ENCODE results near the gene GAPDH.

DNA sequence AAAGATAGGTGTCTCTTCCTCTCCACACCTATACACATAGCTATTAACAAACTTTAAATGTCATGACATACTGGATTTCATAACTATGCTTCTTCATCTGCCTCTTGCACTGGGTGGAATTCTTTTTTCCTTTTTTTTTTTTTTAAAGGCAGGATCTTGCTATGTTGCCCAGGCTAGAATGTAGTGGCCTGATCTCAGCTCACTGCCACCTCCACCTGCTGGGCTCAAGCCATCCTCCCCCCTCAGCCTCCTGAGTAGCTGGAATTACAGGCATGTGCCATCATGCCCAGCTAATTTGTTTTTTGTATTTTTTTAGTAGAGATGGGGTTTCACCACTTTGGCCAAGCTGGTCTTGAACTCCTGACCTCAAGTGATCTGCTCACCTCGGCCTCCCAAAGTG lies 46.1 kb upstream of the GAPDH start:
- TF ChIP-seq, protein P1, sequence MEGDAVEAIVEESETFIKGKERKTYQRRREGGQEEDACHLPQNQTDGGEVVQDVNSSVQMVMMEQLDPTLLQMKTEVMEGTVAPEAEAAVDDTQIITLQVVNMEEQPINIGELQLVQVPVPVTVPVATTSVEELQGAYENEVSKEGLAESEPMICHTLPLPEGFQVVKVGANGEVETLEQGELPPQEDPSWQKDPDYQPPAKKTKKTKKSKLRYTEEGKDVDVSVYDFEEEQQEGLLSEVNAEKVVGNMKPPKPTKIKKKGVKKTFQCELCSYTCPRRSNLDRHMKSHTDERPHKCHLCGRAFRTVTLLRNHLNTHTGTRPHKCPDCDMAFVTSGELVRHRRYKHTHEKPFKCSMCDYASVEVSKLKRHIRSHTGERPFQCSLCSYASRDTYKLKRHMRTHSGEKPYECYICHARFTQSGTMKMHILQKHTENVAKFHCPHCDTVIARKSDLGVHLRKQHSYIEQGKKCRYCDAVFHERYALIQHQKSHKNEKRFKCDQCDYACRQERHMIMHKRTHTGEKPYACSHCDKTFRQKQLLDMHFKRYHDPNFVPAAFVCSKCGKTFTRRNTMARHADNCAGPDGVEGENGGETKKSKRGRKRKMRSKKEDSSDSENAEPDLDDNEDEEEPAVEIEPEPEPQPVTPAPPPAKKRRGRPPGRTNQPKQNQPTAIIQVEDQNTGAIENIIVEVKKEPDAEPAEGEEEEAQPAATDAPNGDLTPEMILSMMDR (IDR thresholded peaks at IDR 0.05; ENCODE audit: low read depth, low read length, poor library complexity, severe bottlenecking) = no peak
- TF ChIP-seq EZH2phosphoT487 (IDR thresholded peaks at IDR 0.05; ENCODE audit: borderline replicate concordance, low read length) = no peak

Data from DOHH2 (cell line).